ENCODE results near the gene TGIF2. TPM values are rescaled to one million over a fixed set of nuclear protein-coding genes. Genes with fewer than 3 reads are reported as not detected.

The TGIF2 gene
- total and polyA plus RNA-seq, 2 of the 8 experiments (the other 6 are each of a cell fraction or from before 2014, with no cell fraction given), result 49.7 to 76.7 TPM

GRCh38 chr20:36605399-36606157 lies 32.2 kb downstream of the TGIF2 start, which contains the start of gene RAB5IF (continued):
- no peak for TF ChIP-seq RNF2 (IDR thresholded peaks at IDR 0.05; ENCODE audit: borderline replicate concordance, low read depth, low read length, missing control alignments, poor library complexity, severe bottlenecking)
- TF ChIP-seq CHD1 (IDR thresholded peaks at IDR 0.05; ENCODE audit: low read depth, low read length), result no peak
- peak; percentile 96 for TF ChIP-seq CREB1 (IDR thresholded peaks at IDR 0.05)
- TF ChIP-seq POLR2AphosphoS5 (IDR thresholded peaks at IDR 0.05; ENCODE audit: low read depth, low read length), result peak; percentile 91
- peak; percentile 64; the same call in 1 of the 2 replicates for TF ChIP-seq SP1 (IDR thresholded peaks at IDR 0.05; ENCODE audit: low read depth, low read length)
- TF ChIP-seq POLR2A (IDR thresholded peaks at IDR 0.05; ENCODE audit: control extremely low read depth in 1 of 2, low read depth in 2 of 2, low read length in 2 of 2), result peak; percentile 66 to 90
- no peak for TF ChIP-seq HDAC2 (IDR thresholded peaks at IDR 0.05; ENCODE audit: borderline replicate concordance in 1 of 2, low read depth in 2 of 2, low read length in 2 of 2)
- peak; percentile 77; the same call in 1 of the 2 replicates for TF ChIP-seq FOSL1 (IDR thresholded peaks at IDR 0.05; ENCODE audit: insufficient read depth, low read depth, low read length)
- peak; percentile 61 to 88; a peak in 3 of 4 replicates for TF ChIP-seq SIN3A (conservative IDR thresholded peaks at IDR 0.05 in 1 of 2, IDR thresholded peaks at IDR 0.05 in 1 of 2; ENCODE audit: low read depth in 1 of 2, low read length in 2 of 2)
- no peak for TF ChIP-seq HDAC6 (IDR thresholded peaks at IDR 0.05; ENCODE audit: low read depth, low read length)
- no peak for TF ChIP-seq SP4 (IDR thresholded peaks at IDR 0.05; ENCODE audit: low read length)
- peak; percentile 19; the same call in 1 of the 2 replicates for TF ChIP-seq SRF (IDR thresholded peaks at IDR 0.05; ENCODE audit: low read depth, low read length)
- peak; percentile 85 for TF ChIP-seq PHF8 (conservative IDR thresholded peaks at IDR 0.05; ENCODE audit: low read depth, low read length)
- TF ChIP-seq EGR1 (IDR thresholded peaks at IDR 0.05; ENCODE audit: borderline replicate concordance, low read depth, low read length), result no peak
- peak; percentile 4; the same call in 1 of the 2 replicates for TF ChIP-seq CEBPB (IDR thresholded peaks at IDR 0.05; ENCODE audit: low read depth, low read length)
- TF ChIP-seq TAF1 (IDR thresholded peaks at IDR 0.05; ENCODE audit: low read depth, low read length), result peak; percentile 87
- TF ChIP-seq E2F6 (IDR thresholded peaks at IDR 0.05), result no peak; the same call in none of the 2 replicates
- peak; percentile 71 for TF ChIP-seq KDM4A (IDR thresholded peaks at IDR 0.05; ENCODE audit: low read depth, low read length, severe bottlenecking)
- TF ChIP-seq BCL11A (IDR thresholded peaks at IDR 0.05; ENCODE audit: low read depth in 2 of 2, low read length in 2 of 2), result no peak
- TF ChIP-seq ATF3 (IDR thresholded peaks at IDR 0.05; ENCODE audit: insufficient read depth, low read depth, low read length), result peak; percentile 42; the same call in 1 of the 2 replicates
- TF ChIP-seq JUND (IDR thresholded peaks at IDR 0.05; ENCODE audit: low read length), result peak; percentile 93
- TF ChIP-seq ASH2L (IDR thresholded peaks at IDR 0.05; ENCODE audit: low read length), result peak; percentile 86
